K562 (cell line): ENCODE measurements around the gene CHDH. TPM values are rescaled to one million over a fixed set of nuclear protein-coding genes. Genes with fewer than 3 reads are reported as not detected.

Experiments used
- ATAC-seq: fragments of 200-7000 bp; cut with Tn5 transposase; 3 replicates; pipeline ENCODE4 v1.9.1; 2020; ENCODE audit warnings: moderate library complexity
- BruUV-seq: library from RNA; stranded (reverse); fragments of 400-500 nt; replicated peaks from 2 replicates; lab custom pipeline; 2021; lab: Mats Ljungman, UMichigan
- CTCF ChIA-PET: fragments of 300-600 bp; formaldehyde crosslinking; extraction: SDS; loops from one replicate; lab custom pipeline; 2021; ENCODE audit warnings: low intra/inter-chr PET ratio; lab: Yijun Ruan, JAX
- POLR2A ChIA-PET: fragments of 300-600, 350-650 bp; sonication (Branson Sonifier 250); formaldehyde crosslinking; extraction: SDS; loops from one replicate; lab custom pipeline; 2021; ENCODE audit warnings: antibody characterized with exemption, inconsistent platforms; lab: Yijun Ruan, JAX
- DNase-seq, 4 experiments: peaks; one replicate each; pipeline versions ENCODE4 v3.0.0 to v3.0.0-alpha.2; 2011 to 2018; ENCODE audit warnings: low spot score in 3 of 4, mixed read lengths in 3 of 4; ENCODE audit errors: extremely low read depth in 1 of 4
- FAIRE-seq: peaks from 2 replicates; lab custom pipeline; 2011; peaks lifted over from hg19 to GRCh38; lab: Jason Lieb, UNC
- H2AFZ ChIP-seq: 2 replicates; pipeline ENCODE4 v1.6.0; 2011; ENCODE audit warnings: low read depth, low read length, control low read depth, inconsistent platforms
- H3K27ac ChIP-seq: fragments of 200-600 bp; 3 replicates; pipeline ENCODE4 v1.8.0; 2011; ENCODE audit warnings: low read depth, mild to moderate bottlenecking, control low read depth, inconsistent platforms, low read length, moderate library complexity, mixed read lengths; ENCODE audit errors: extremely low read depth
- H3K27me3 ChIP-seq, 2 experiments: fragments of 300-600 bp in 1 of 2; 2 replicates in 1 of 2; 3 replicates in 1 of 2; pipeline versions ENCODE4 v1.6.0 to v1.8.0; 2011; ENCODE audit warnings: inconsistent platforms in 2 of 2, low read length in 2 of 2, mild to moderate bottlenecking in 1 of 2, mixed read lengths in 1 of 2, moderate library complexity in 1 of 2; ENCODE audit not compliant: control insufficient read depth in 2 of 2, insufficient read depth in 2 of 2
- H3K36me3 ChIP-seq: fragments of 300-600 bp; 3 replicates; pipeline ENCODE4 v1.8.0; 2011; ENCODE audit warnings: mild to moderate bottlenecking, low read length, inconsistent platforms; ENCODE audit not compliant: control insufficient read depth, insufficient read depth
- H3K4me1 ChIP-seq, 2 experiments: fragments of 200-600 bp in 1 of 2; replicated peaks in 1 of 2; 2 replicates in 1 of 2; 3 replicates in 1 of 2; pipeline versions ENCODE4 v1.5.1 to v1.8.0; 2011; ENCODE audit warnings: inconsistent platforms in 2 of 2, low read length in 2 of 2, mild to moderate bottlenecking in 1 of 2, mixed read lengths in 1 of 2, moderate library complexity in 1 of 2; ENCODE audit not compliant: control insufficient read depth in 2 of 2, insufficient read depth in 2 of 2
- H3K4me2 ChIP-seq: 2 replicates; pipeline ENCODE4 v1.6.1; 2011; ENCODE audit warnings: low read length, control low read depth, inconsistent platforms, mixed read lengths; ENCODE audit not compliant: insufficient read depth
- H3K4me3 ChIP-seq: fragments of 200-600 bp; sonication (generic), shearing (Covaris generic); 2 replicates; pipeline ENCODE4 v1.5.1; 2016; ENCODE audit warnings: control low read depth, inconsistent platforms
- H3K79me2 ChIP-seq: fragments of 200-600 bp; 3 replicates; pipeline ENCODE4 v1.8.0; 2011; ENCODE audit warnings: low read length, inconsistent platforms; ENCODE audit not compliant: control insufficient read depth, insufficient read depth
- H3K9ac ChIP-seq, 2 experiments: 2 replicates each; pipeline versions ENCODE4 v1.6.0 to v1.6.1; 2011; ENCODE audit warnings: low read depth in 2 of 2, low read length in 2 of 2, control low read depth in 1 of 2, inconsistent platforms in 1 of 2, mild to moderate bottlenecking in 1 of 2, mixed read lengths in 1 of 2; ENCODE audit not compliant: insufficient read depth in 1 of 2
- H3K9me1 ChIP-seq: one replicate; pipeline ENCODE4 v1.6.0; 2011; ENCODE audit warnings: inconsistent platforms, mild to moderate bottlenecking, low read length, moderate library complexity; ENCODE audit not compliant: control insufficient read depth, insufficient read depth
- H3K9me3 ChIP-seq: replicated peaks from 2 replicates; pipeline ENCODE4 v1.5.1; 2011; ENCODE audit warnings: low read depth, low read length, inconsistent platforms; ENCODE audit not compliant: control insufficient read depth, insufficient read depth
- H4K20me1 ChIP-seq: replicated peaks from 2 replicates; pipeline ENCODE4 v1.6.1; 2011; ENCODE audit warnings: low read length, inconsistent platforms, mixed read lengths; ENCODE audit not compliant: control insufficient read depth, insufficient read depth
- ETV6 ChIP-seq, 3 experiments: fragments of 150-350 bp in 1 of 3; sonication (generic) in 1 of 3; formaldehyde crosslinking in 1 of 3; IDR thresholded peaks; 2 replicates each; pipeline versions ENCODE4 v1.6.1 to v1.8.0; 2014 to 2022; ENCODE audit warnings: borderline replicate concordance in 2 of 3, low read depth in 2 of 3, antibody characterized with exemption in 1 of 3, low read length in 1 of 3, mild to moderate bottlenecking in 1 of 3, missing genetic modification reagents in 1 of 3
- FUS ChIP-seq: fragments of 200-400 bp; formaldehyde crosslinking; optimal IDR thresholded peaks from 2 replicates; pipeline ENCODE3; 2017; ENCODE audit warnings: low read depth, low read length
- HDAC2 ChIP-seq: fragments of 450-650 bp; IDR thresholded peaks from 2 replicates; pipeline ENCODE4 v1.6.1; 2016; ENCODE audit warnings: mild to moderate bottlenecking
- NELFE ChIP-seq: IDR thresholded peaks from 2 replicates; pipeline ENCODE4 v1.6.1; 2011; ENCODE audit warnings: mild to moderate bottlenecking; ENCODE audit not compliant: insufficient read depth, insufficient read length
- POLR3G ChIP-seq: IDR thresholded peaks from 2 replicates; pipeline ENCODE4 v1.6.1; 2011; ENCODE audit not compliant: insufficient read length, insufficient replicate concordance; ENCODE audit errors: extremely low read depth
- WGBS: fragments of 100-300 bp; shearing (Covaris generic); methylation state at CpG from one replicate; pipeline ENCODE4 v1.1.6; 2016; ENCODE audit warnings: low coverage, mixed read lengths; ENCODE audit not compliant: insufficient coverage; ENCODE audit errors: missing lambda C conversion rate; 5-methylcytosine and 5-hydroxymethylcytosine counted together
- in situ Hi-C: fragments of 300-500 bp; cut with MboI; formaldehyde crosslinking; loops from 4 replicates; pipeline ENCODE4 v1.15.0; 2018; ENCODE audit warnings: inconsistent platforms, mixed read lengths
- intact Hi-C: fragments of 100-400 bp; cut with micrococcal nuclease; formaldehyde crosslinking; loops from 2 replicates; pipeline ENCODE4 v1.14.2; 2022
- polyA plus RNA-seq, 8 experiments: library from polyadenylated mRNA; depleted of rRNA in 4 of 8; stranded (reverse) in 5 of 8; unstranded in 3 of 8; fragments of >200 nt; fragmentation: Nextera tagmentation in 2 of 8; fragmentation: Illumina TruSeq in 1 of 8; extraction: Ambion mirVana in 2 of 8; extraction: Trizol in 1 of 8; gene quantifications; 2 replicates each; pipeline versions ENCODE4 v1.2.1 to v1.2.3, GENCODE V29; 2011 to 2014; ENCODE audit warnings: inconsistent platforms in 1 of 8, missing spikeins in 1 of 8
- total RNA-seq, 7 experiments: library from RNA; depleted of rRNA in 6 of 7; stranded (reverse); fragments of >200 nt in 6 of 7; fragmentation: Illumina TruSeq in 2 of 7; extraction: Trizol in 2 of 7; gene quantifications; 2 replicates each; pipeline versions ENCODE4 v1.2.1 to v1.2.3, GENCODE V29; 2011 to 2021; ENCODE audit warnings: low replicate concordance in 1 of 7
- TF ChIP-seq, protein P1 (sequence below): sonication (generic); formaldehyde crosslinking; IDR thresholded peaks from 2 replicates; pipeline ENCODE4 v1.8.1; 2023; ENCODE audit warnings: mild to moderate bottlenecking, missing genetic modification reagents
- TF ChIP-seq, protein P2 (sequence below), 3 experiments: IDR thresholded peaks in 2 of 3; conservative IDR thresholded peaks in 1 of 3; 2 replicates each; pipeline ENCODE4 v1.5.1; 2011 to 2012; ENCODE audit warnings: low read length in 3 of 3, mild to moderate bottlenecking in 3 of 3, control low read depth in 2 of 3, improper control_type of control experiment in 1 of 3, inconsistent platforms in 1 of 3, low read depth in 1 of 3, mixed read lengths in 1 of 3, moderate library complexity in 1 of 3; ENCODE audit not compliant: insufficient read depth in 2 of 3

The CHDH gene
- total and polyA plus RNA-seq, 9 of the 15 experiments (the other 6 are each of a cell fraction or from before 2014, with no cell fraction given) = 0.06 to 1.9 (median 0.46) TPM

DNA sequence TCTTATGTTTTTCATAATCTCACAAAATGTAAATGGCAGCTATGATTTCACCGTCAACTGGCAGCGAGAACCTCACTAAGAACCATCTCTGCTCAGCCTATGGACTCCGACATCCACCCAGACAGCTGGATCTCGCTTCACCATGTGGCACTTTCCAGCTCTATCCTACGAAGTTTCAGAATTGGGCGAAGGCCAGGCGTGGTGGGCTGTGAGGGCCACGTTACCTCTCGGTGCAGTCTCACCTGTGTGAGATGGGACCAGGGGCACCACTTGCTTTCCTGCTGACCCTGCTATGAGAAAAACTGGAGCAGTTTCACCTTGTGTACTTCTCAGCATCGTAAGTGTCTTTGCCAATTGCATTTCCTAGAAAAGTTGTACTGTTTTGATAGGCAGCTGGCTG lies 32.3 kb downstream of the CHDH start (continued):
- TF ChIP-seq, protein P1, sequence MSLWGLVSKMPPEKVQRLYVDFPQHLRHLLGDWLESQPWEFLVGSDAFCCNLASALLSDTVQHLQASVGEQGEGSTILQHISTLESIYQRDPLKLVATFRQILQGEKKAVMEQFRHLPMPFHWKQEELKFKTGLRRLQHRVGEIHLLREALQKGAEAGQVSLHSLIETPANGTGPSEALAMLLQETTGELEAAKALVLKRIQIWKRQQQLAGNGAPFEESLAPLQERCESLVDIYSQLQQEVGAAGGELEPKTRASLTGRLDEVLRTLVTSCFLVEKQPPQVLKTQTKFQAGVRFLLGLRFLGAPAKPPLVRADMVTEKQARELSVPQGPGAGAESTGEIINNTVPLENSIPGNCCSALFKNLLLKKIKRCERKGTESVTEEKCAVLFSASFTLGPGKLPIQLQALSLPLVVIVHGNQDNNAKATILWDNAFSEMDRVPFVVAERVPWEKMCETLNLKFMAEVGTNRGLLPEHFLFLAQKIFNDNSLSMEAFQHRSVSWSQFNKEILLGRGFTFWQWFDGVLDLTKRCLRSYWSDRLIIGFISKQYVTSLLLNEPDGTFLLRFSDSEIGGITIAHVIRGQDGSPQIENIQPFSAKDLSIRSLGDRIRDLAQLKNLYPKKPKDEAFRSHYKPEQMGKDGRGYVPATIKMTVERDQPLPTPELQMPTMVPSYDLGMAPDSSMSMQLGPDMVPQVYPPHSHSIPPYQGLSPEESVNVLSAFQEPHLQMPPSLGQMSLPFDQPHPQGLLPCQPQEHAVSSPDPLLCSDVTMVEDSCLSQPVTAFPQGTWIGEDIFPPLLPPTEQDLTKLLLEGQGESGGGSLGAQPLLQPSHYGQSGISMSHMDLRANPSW = no peak
- TF ChIP-seq HDAC2 (no peak), ETV6 (IDR thresholded peaks at IDR 0.05; ENCODE audit: borderline replicate concordance in 1 of 2, low read depth in 2 of 2, low read length in 1 of 2) (no peak), ETV6 (CRISPR knock-in tag; IDR thresholded peaks at IDR 0.05; ENCODE audit: borderline replicate concordance) (no peak), POLR3G (no peak), NELFE (no peak)

DNA sequence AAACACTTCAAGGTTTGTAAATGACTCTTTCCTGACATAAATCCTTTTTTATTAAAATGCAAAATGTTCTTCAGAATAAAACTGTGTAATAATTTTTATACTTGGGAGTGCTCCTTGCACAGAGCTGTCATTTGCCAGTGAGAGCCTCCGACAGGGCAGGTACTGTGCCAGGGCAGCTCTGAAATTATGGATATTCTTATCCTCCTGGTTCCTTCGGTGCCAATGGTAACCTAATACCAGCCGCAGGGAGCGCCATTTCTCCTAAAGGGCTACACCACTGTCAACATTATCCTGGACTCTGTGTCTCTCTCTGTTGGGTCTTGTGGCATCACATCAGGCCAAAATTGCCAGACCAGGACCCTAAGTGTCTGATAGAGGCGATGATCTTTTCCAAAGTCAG lies 33.0 kb downstream of the CHDH start:
- H4K20me1 ChIP-seq = no peaks in the 10 kb centered on the region
- H3K4me3 ChIP-seq = no peak overlapping the region
- H3K79me2 ChIP-seq = no peaks in the 10 kb centered on the region
- no peak overlapping the region for H3K9ac ChIP-seq
- ATAC-seq (no peak; the same call in 2 of the 3 replicates), DNase-seq (no peak), FAIRE-seq (no peak)
- TF ChIP-seq, protein P2, sequence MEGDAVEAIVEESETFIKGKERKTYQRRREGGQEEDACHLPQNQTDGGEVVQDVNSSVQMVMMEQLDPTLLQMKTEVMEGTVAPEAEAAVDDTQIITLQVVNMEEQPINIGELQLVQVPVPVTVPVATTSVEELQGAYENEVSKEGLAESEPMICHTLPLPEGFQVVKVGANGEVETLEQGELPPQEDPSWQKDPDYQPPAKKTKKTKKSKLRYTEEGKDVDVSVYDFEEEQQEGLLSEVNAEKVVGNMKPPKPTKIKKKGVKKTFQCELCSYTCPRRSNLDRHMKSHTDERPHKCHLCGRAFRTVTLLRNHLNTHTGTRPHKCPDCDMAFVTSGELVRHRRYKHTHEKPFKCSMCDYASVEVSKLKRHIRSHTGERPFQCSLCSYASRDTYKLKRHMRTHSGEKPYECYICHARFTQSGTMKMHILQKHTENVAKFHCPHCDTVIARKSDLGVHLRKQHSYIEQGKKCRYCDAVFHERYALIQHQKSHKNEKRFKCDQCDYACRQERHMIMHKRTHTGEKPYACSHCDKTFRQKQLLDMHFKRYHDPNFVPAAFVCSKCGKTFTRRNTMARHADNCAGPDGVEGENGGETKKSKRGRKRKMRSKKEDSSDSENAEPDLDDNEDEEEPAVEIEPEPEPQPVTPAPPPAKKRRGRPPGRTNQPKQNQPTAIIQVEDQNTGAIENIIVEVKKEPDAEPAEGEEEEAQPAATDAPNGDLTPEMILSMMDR (IDR thresholded peaks at IDR 0.05 in 2 of 3, conservative IDR thresholded peaks at IDR 0.05 in 1 of 3; ENCODE audit: insufficient read depth in 2 of 3, low read depth in 1 of 3, low read length in 3 of 3) = 0 out of 6 replicates have a peak, but pooled peaks of 1 of the 3 experiments have one; percentile 17
- TF ChIP-seq FUS = no peak
- ChIA-PET CTCF (no interaction called here), POLR2A (no interaction called here)
- no peaks in the 10 kb centered on the region; a peak in 1 of 5 replicates for H3K4me1 ChIP-seq
- H3K4me2 ChIP-seq = no peak overlapping the region
- intact Hi-C loops (no loop called here), in situ Hi-C loops (no loop called here)
- no peaks in the 10 kb centered on the region for H3K36me3 ChIP-seq
- no peak overlapping the region for H2AFZ ChIP-seq
- no TSS peak for BruUV-seq
- H3K9me1 ChIP-seq = no peaks in the 10 kb centered on the region
- peaks cover 12 to 65% of the 10 kb centered on the region in 2 experiments; a peak in 3 of 5 replicates for H3K27me3 ChIP-seq
- no peak overlapping the region for H3K27ac ChIP-seq
- WGBS = 0% methylated on average over 5 of the region's 5 CpGs
- no peaks in the 10 kb centered on the region for H3K9me3 ChIP-seq
